GM18511 (cell line): Measurements from ENCODE around the gene ZBTB43.

Experiments used
- ATAC-seq: cut with Tn5 transposase; IDR thresholded peaks from one replicate; pipeline ENCODE4 v1.9.1; 2021; ENCODE audit warnings: mild to moderate bottlenecking, moderate library complexity; ENCODE audit not compliant: unreplicated experiment

ZBTB43 gene

DNA sequence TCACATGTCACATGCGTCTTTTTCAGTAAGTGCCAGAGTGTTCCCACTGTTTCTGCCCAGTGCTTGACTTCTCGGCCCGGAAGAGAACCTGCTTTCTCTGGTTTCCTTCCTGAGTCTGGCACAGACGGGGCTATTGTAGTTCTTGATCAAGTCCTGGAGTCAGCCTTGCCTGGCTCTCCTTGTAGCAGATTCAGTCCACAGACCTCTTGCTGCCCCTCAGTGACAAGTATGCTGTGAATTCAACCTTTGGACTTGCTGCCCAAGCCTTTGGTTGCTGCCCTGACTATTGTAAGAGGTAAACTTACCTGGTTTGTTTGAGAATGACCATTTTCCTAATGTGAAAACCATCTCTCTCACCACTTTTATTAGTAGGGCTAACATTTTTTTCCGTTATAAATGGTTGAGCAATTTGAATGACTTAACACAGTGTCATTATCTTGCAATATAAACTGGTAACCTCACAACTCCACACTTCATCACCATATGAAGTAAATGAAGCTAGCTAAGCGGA is 80.3 kb downstream of the ZBTB43 start:
- no peak for ATAC-seq

DNA sequence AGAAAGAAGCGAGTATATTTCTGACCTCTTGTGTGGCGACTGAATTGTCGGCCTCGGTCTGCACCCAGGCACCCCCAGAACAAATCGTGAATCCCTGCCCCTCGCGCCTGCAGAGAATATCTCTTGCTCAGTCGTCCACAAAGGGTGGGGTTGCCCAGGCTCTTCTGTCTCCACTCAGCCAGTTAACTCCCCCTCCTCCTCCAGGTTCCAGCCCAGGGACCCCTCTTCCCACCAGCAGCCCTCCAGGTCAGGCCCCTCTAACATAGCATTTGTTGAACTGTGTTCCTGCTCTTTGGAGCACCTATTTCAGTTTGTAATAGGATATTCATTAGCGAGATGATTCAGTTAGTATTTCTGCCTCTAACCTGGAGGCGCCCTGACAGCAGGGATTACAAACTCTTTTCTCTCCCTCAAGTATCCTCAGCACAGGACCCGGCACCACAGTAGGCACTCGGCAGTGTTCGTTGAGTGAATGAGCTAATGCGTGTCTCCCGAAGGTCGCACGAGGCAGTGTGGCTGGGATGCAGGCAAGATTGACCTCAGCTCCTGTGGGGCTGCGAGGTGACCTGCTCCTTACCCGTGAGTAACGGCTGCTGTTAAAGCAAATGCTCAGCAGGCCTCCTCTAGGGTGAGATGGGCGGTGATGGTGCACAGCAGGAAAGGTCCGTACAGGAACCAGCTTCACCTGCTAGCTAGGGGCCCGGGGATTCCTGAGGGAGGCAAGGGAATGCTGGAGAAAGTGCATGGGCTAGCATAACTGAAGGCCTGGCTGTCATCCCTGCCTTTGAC is 81.4 kb downstream of the ZBTB43 start:
- ATAC-seq = no peak

DNA sequence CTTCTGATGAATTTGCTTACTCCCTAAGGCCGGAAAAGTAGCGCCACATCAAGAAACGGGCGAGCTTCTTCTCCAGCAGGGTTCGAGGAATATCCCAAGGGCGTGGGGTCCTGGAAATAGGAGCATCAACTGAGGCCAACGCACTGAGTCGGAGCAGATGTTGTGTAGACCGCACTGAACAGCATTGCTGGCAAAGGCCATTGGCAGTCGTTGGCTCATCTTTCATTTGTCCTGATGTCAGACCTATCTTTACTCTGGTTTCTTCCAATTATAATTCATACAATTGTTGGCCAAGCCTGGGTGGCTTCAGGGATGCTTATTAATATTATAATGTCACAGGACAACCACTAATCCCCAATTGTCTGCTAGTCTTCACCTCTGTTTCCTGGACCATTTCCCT is 82.1 kb downstream of the ZBTB43 start:
- ATAC-seq = no peak
